Epidermal melanocyte (primary cell): Measurements from ENCODE around the gene CFAP97D2.
"Not testable (repeated sequence)": the region's sequence is repeated elsewhere in the genome, so short reads cannot be mapped to it uniquely, and the experiment has no call there.

Source experiments
- DNase-seq: peaks from one replicate; pipeline ENCODE4 v3.0.0; 2011; ENCODE audit warnings: low spot score; ENCODE audit not compliant: insufficient read length

Gene CFAP97D2

GRCh38 chr13:114143806-114144605 is 35.1 kb upstream of the CFAP97D2 start:
- no peak for DNase-seq

DNA sequence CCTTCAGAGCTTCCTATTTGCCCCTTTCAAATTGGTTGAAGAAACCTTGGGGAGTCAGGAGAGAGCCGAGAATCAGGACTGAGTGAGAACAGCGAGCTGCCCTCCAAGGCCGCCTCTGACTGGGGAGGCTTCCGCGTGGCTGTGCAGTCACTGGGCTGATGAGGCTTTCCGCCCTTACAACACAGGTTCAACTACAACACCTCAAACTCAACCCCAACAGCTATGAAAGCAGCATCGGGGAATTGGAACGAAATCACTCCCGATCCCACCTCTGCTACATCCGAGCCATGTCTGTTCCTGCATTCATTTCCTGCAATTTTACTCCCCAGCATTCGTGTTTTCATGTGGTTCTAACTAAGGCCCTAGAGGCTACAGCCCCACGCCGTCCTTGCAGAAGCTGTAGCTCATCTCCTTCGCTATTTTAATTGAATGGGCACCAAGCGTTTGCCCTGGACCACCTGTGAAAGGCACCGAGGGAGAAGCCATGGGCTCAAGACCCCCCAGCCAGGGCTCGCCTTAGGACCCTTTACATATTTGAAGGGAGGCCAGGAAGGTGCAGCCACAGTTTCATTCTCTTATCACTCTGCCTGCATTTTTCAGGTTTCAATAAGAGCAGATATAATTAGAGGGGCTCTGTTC is 34.3 kb upstream of the CFAP97D2 start:
- no peak for DNase-seq

DNA sequence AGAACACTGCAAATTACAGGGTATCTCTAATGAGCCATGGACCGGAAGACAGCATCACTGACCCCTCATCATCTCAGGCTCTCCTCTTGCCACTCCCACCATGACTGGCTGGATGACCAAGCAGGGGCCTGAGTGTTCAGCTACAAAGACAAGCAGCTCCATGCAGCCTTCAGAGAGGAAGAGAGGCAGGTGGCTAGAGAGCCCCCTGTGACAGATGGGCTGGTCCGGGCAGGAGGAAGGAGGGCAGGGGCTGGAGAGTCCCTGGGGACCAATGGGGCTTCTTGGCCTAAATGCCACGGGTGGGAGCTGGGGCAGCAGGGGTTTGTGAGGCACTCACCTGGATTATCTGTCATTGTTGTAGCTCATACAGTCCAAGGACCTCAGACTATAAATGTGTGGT is 33.8 kb upstream of the CFAP97D2 start:
- DNase-seq, result no peak

DNA sequence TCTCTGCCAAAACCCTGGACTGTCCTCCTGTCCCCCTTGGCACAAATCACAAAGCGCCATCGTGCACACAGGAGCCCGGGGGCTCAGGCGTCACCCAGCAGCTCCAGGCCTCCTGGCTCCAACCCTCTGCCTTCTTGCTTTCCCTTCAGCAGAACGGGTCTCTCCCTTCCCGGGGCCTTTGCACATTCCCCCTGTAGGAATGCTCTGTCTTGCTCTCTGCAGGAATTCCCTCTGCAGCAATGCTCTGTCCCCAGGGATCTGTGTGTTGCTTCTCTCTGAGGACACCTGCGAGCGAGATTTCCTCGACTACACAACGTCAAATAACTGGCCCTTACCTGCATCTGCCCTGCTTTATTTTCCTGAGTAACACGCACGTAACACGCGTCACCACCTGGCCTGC is 33.3 kb upstream of the CFAP97D2 start:
- no peak for DNase-seq

DNA sequence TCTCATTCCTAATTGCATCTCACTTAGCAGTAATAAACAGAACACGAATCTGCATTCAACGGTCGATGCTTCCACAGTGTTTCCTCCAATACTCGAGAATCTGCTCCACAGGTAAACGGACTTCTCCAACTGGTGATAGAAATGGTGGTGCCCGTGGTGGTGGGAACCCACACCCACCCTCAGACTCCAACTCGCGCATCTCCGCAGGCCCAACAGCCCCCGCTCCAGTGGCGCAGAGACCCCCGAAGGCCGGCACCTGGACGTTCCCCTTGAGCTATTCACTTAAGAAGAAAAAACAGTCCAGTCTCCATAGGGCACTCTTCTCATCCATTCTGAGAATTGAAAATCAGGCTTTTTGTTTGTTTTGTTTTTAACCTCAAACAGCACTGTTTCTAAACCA is 32.9 kb upstream of the CFAP97D2 start:
- no peak for DNase-seq

DNA sequence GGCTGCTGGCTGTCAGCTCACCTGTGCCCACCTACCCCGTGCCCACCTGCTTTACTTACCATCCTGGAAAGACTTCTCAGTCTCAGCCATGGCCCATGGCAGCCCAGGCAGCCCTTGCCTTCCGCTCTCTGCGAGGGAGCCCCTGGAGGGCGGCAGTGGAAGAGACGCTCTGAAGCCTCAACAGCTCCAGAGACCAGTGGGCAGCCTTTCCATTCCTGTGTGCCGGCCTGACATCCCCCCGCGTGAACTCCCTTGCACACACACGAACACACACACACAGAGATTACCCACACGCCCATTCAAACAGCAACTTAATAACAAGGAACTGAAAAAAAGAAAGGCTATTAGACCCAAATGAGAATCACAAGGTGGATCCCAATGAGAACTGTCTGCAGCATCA is 32.4 kb upstream of the CFAP97D2 start:
- no peak for DNase-seq

DNA sequence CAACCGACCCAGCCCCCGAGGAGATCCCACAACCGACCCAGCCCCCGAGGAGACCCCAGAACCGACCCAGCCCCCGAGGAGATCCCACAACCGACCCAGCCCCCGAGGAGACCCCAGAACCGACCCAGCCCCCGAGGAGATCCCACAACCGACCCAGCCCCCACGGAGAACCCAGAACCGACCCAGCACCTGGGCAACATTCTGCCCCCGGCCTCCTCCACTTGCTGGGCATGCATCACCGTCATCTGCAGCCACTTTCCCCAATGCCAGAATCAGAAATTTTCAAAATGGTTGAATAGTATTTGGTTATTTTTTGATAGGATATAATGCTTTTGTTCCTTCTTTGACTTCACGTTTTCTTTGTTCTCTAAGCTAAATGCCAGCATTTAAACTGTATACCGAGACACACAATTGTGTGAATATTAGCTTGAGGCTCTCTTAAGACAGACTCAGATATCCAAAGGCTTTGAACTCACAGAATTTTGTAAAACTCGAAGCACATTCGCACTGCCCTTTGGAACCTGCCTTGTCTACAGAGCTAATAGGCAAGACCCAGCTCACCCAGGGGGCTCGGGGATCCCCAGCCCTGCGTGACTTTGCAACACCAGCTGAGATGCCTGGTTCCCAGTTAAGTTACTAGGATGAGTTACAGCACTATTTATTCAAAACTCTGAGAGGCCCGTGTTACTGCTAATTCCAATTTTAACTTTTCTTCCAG is 31.1 kb upstream of the CFAP97D2 start:
- no peak for DNase-seq

- DNase-seq, result no peak
These were observed 30.6 kb upstream of the CFAP97D2 start for GRCh38 chr13:114148521-114148855.

- DNase-seq, result not testable (repeated sequence)
These were observed 30.2 kb upstream of the CFAP97D2 start for GRCh38 chr13:114148886-114149285.

DNA sequence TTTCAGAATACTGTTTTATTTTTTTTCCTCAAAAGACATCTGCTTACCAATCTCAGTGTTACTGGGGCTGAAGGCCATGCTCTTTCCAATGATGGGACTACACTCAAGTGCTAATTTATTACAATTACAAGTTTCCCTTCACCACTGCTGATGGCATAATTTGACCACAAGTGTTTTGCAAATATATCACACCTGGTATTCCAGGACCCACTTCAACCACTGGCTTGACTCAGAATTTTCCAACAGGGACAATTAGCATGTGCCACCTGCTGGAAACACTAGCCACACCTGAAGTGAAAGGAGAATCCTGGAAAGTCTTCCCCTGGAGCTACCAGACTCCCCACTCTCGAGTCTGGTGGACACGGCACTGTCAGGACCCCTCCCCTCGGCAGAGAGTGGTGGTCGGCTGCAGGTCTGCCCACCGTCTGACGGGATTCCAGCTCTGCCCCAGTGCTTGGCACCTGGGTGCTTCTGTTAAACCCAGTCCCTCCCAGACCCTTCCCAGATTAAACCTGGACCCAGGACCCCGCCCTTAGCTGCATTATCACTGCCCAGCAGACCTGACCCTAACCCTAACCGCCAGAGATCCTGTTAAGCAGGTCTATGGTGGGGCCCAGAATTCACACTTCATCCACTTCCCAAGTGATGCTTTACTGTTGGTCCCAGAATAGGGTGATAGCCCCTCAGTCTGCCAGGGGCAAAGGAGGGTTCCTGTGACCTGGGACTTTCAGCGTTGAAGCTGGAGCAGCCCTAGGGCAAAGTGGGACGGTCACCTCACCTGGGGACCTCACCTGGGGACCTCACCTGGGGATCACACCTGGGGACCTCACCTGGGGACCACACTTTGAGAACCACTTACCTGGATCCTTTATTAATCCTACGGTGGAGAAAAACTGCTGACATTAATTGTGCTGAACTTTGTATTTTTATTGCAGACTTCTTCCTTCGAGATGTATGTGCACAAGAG is 29.0 kb upstream of the CFAP97D2 start:
- DNase-seq, result no peak

GRCh38 chr13:114151031-114151430 is 28.0 kb upstream of the CFAP97D2 start:
- DNase-seq, result no peak

GRCh38 chr13:114151565-114152284 is 27.3 kb upstream of the CFAP97D2 start:
- DNase-seq, result no peak

DNA sequence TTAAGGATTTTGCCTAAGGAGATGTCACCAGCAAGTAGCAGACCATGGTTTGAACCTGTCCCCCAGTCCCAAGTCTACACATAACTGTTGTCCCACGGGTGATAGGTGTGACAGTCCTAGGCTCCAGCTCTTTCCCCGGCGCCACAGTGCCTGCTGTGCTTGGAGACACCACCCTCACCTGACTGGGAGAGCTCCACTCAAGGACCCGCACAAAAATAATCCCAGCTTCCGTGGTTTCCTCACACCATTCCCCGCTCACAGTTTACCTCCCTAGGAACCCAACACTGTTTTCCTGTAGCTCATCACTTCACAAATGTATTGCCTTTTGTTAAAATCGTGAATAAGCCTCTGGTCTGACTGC is 26.8 kb upstream of the CFAP97D2 start:
- DNase-seq, result no peak

DNA sequence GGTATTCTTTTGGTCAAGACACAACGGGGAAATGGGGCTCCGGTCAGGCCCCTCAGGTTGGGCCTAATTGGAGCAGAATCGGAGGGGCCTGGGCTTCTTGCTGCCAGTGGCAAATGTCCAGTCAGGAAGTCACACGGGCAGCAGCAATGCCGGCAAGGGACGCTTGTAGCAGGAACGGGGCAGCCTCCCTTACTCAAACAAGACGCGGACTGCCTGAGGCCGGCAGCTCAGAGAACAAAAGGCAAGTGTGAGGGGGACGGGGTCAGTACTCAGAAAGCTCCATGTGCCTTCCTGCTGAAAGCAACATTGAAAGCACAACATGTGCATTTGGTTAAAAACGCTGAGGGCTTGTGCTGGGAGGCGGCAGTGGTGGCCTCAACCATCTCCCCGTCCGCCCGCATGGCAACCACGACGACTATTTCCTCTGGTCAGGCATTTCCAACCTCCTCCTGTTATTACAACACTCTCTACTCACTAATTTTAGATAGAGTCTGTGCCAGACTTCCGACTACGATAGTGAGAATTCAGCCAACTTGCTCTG is 26.2 kb upstream of the CFAP97D2 start:
- peak; percentile 89 for DNase-seq

- no peak for DNase-seq
These were observed 25.5 kb upstream of the CFAP97D2 start for GRCh38 chr13:114153485-114154080.

DNA sequence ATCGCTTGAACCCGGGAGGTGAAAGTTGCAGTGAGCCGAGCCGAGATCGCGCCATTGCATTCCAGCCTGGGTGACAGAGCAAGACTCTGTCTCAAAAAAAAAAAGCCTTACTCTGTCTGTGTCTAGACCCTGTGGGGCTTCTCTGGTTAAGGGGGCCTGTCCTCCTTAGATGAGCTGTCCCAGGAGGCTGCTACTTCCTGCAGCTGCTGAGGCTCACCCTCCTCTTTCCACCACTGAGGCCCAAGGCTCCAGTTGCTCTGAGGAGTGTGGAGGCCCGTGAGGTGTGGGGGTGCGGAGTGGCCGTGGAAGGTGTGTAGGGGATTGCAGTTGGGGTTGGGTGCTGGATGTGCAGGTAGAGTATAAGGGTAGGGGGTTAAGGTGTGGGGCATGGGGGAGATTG is 24.6 kb upstream of the CFAP97D2 start:
- DNase-seq, result no peak

- DNase-seq, result no peak
These were observed 23.7 kb upstream of the CFAP97D2 start for GRCh38 chr13:114155320-114155719.

DNA sequence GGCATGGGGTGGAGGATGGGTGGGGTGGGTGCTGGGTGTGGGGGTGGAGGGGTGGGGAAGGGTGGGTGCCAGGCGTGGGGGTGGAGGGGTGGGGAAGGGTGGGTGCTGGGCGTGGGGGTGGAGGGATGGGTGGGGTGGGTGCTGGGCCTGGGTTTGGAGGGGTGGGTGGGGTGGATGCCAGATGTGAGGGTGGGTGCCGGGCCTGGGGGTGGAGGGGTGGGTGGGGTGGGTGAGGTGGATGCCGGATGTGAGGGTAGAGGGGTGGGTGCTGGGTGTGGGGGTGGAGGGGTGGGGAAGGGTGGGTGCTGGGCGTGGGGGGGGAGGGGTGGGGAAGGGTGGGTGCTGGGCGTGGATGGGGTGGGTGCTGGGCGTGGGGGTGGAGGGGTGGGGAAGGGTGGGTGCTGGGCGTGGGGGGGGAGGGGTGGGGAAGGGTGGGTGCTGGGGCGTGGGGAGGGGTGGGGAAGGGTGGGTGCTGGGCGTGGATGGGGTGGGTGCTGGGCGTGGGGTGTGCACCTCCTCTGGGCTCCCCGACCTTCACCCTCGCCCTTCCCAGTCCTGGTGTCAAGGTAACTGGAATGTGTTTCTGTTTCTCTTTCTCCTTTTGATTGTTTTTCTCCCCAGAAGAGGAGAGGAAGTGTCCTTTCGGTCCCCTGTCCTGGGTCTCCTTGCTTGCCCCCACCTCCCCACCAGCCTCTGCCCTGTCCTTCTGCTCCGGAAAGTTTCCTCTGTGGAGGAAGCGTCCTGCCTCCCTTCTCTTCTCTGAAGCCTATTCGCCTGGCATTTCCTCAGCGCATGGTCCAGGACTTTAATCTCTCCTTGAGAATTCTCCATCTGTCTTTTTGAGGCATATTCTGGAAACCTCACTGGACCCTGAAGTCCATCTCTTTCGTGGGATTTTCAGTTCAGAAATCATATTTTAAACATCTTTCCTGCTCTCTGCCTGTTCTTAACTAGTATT is 22.9 kb upstream of the CFAP97D2 start:
- DNase-seq, result no peak
